HEK293T (cell line): ENCODE measurements around the gene BBS7.

ENCODE experiments used
- BHLHE40 ChIP-seq: fragments of 450-650 bp; IDR thresholded peaks from 2 replicates; pipeline ENCODE4 v1.6.1; 2016; ENCODE audit warnings: mild to moderate bottlenecking, moderate library complexity, borderline replicate concordance
- ELF4 ChIP-seq: fragments of 450-650 bp; IDR thresholded peaks from 2 replicates; pipeline ENCODE4 v1.6.1; 2017; ENCODE audit warnings: antibody characterized with exemption
- HDGF ChIP-seq: fragments of 450-650 bp; IDR thresholded peaks from 2 replicates; pipeline ENCODE4 v1.6.1; 2017; ENCODE audit warnings: antibody characterized with exemption, borderline replicate concordance
- NFRKB ChIP-seq: fragments of 450-650 bp; IDR thresholded peaks from 2 replicates; pipeline ENCODE4 v1.6.1; 2016; ENCODE audit warnings: mild to moderate bottlenecking, moderate library complexity
- SP1 ChIP-seq: fragments of 450-650 bp; IDR thresholded peaks from 2 replicates; pipeline ENCODE4 v1.6.1; 2017
- SUZ12 ChIP-seq: fragments of 450-650 bp; IDR thresholded peaks from 2 replicates; pipeline ENCODE4 v1.6.1; 2016; ENCODE audit warnings: mild to moderate bottlenecking
- TARDBP ChIP-seq: fragments of 450-650 bp; IDR thresholded peaks from 2 replicates; pipeline ENCODE4 v1.6.1; 2016

- TF ChIP-seq NFRKB (no peak), BHLHE40 (no peak), SP1 (no peak), TARDBP (no peak), ELF4 (no peak), HDGF (no peak), SUZ12 (no peak)
These were observed 80.1 kb downstream of the BBS7 start for GRCh38 chr4:121789960-121790829.
